ENCODE measurements around the gene TXNRD2.
A peak's percentile ranks its signal among the peaks of the same experiment; 100 is the strongest.

The TXNRD2 gene

DNA sequence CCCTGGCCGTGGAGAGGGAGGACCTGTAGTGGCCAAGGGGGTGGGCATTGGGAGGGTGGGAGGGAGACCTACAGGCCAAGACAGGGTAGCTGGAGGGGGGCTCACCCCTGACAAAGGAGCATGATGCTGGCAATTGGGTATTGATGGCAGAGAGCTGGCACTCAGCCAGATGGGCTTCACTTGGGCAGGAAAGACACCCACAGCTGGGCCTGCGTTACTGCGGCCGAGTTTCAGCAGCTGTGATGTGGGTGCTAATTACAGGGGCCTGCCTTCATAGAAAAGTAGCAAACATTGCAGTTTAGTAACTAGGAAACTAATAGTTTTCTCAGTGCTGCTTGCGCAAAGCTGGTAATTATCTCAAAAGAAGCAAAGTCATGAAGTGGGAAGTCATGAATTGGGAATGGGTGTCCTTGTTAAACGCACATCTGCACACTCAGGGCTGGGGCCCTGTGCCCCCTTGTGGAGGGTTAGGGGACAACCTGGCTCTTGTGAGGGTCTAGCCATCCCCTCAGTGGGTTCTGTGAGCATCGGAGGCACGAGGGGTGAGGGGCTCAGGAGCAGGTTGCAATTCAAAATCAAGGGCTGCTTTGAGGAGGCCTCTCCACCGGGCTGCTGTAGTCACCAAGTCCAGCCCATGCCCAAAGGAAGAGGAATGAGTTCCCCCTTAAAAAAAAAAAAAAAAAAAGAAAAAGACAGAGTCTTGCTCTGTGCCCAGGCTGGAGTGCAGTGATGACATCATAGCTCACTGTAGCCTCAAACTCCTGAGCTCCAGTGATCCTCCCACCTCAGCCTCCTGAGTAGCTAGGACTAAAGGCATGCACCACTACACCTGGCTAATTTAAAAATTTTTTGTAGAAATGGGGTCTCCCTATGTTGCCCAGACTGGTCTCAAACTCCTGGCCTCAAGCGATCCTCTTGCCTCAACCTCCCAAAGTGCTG lies 24.4 kb upstream of the TXNRD2 start:
- no peak for DNase-seq

DNA sequence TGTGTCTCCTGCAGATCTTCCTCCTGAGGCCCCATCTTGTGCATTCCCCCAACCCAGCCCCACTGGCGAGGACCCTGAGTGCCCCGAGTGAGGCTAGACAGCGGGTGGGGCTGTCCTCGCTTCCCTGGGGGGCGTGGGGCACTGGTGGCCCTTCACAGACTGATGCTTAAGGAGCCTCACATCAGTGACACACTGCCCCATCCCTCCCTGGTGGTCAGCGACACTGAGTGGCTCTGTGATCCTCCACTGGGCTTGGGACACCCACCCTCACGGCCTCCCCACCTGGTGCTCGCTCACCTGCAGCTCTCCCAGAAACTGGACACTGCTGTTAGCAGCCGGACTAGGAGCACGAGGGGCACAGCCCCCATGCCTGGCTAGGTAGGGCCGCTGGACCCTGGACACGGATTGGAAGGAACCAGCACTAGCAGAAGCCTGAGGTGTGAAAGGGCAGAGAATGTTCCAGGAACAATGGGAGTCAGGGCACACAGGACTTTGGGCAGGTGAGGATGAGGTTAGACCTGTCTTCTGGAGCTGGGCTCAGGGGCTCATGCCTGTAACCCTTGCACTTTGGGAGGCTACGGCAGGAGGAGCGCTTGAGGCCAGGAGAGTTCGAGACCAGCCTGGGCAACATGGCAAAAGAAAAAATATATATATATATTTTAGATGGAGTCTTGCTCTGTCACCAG lies 23.2 kb upstream of the TXNRD2 start:
- DNase-seq, result no peak

DNA sequence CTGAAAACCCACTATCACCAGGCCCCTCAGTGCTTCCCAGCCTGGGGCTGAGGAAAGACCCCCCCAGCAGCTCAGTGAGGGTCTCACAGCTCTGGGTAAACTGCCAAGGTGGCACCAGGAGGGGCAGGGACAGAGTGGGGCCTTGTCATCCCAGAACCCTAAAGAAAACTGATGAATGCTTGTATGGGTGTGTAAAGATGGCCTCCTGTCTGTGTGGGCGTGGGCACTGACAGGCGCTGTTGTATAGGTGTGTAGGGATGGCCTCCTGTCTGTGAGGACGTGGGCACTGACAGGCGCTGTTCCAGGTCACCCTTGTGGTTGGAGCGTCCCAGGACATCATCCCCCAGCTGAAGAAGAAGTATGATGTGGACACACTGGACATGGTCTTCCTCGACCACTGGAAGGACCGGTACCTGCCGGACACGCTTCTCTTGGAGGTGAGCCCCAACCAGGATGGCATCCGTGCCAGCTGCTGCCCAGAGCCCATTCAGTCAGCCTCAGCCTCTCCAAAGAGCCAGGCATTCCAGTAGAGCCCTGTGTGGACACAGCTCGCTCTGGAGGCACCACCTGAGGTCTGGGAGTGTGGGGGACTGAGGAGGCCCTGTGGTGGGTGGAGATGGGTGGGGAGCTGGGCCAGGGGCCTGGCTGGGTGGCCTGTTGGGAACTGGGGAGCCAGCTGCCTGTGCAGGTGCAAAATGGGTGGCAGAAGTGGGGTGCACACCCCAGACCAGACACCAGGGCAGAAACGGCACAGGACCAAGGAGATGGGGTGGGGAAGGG lies 22.4 kb upstream of the TXNRD2 start:
- DNase-seq, result no peak

DNA sequence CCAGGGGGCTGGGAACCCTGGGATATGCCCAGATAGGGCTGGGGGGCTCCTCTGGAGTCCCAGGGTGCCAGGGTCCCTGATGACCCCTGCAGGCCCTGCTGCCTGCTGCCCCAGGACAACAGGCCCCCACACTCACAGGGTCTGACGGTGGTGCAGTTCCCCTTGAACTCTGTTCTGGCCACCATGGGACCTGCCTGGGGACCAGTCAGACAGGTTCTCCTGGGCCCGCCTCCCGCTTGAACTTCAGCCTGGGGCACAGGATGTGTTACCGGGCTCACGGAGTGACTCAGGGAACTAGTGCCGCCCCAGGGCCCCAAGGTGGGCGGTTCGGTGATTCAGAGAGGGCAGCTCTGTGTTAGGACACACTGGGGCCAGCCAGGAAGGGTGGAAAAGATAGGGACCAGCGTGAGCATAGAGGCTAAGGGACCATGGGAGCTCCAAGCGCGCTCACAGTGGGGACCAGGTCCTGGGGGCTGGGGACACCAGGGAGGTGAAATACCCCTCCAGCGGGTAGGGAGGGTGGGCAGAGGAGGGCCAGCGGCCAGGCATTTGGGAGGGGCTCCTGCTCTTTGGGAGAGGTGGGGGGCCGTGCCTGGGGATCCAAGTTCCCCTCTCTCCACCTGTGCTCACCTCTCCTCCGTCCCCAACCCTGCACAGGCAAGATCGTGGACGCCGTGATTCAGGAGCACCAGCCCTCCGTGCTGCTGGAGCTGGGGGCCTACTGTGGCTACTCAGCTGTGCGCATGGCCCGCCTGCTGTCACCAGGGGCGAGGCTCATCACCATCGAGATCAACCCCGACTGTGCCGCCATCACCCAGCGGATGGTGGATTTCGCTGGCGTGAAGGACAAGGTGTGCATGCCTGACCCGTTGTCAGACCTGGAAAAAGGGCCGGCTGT lies 21.5 kb upstream of the TXNRD2 start:
- no peak for DNase-seq

DNA sequence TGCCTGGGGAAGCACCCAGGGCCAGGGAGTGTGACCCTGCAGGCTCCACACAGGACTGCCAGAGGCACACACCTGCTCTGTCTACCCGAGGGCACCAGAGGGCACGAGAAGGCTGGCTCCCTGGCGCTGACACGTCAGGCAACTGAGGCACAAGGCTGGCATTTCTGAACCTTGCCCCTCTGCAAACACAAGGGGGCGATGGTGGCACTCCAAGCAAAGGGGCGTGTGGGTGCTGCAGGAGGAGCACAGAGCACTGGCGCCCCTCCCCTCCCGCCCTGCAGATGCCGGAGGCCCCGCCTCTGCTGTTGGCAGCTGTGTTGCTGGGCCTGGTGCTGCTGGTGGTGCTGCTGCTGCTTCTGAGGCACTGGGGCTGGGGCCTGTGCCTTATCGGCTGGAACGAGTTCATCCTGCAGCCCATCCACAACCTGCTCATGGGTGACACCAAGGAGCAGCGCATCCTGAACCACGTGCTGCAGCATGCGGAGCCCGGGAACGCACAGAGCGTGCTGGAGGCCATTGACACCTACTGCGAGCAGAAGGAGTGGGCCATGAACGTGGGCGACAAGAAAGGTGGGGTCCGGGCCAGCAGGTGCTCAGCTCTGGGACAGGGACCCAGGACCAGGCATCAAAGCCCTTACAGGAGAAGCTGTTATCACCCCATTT lies 20.8 kb upstream of the TXNRD2 start:
- DNase-seq, result peak; percentile 37

DNA sequence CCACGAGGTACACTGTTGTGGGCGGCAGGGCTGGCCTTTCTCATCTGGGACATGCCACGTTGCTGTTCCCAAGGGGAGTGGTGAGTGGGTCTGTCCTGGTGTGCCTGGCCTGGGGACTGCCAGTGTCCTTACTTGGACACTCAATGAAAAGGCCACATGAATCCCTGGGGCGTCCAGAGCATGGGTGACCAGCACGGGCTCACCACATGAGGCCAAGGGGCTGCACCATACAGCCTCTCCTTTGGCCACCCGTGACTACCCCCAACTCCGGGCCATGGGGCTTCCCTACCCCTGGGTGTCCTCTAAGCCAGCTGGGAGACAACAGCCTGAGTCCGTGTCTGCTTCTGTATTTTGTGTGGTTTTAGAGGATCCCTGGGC lies 20.2 kb upstream of the TXNRD2 start:
- no peak for DNase-seq

DNA sequence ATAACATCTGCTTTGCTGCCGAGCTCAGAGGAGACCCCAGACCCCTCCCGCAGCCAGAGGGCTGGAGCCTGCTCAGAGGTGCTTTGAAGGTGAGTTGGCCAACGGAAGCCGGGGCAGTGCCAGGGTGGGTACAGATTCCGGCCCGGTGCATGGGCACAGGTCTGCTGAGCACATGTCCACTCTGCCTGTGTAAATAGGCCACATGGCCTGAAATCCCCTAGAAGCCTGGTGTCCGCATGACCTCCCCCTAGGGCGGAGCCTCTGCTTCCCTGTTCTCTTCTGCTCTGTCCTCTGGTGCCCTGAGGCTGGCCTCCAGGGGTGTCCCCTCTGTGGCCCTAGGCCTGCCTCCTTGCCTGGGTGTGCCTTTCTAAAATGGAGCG lies 19.6 kb upstream of the TXNRD2 start:
- DNase-seq, result no peak

DNA sequence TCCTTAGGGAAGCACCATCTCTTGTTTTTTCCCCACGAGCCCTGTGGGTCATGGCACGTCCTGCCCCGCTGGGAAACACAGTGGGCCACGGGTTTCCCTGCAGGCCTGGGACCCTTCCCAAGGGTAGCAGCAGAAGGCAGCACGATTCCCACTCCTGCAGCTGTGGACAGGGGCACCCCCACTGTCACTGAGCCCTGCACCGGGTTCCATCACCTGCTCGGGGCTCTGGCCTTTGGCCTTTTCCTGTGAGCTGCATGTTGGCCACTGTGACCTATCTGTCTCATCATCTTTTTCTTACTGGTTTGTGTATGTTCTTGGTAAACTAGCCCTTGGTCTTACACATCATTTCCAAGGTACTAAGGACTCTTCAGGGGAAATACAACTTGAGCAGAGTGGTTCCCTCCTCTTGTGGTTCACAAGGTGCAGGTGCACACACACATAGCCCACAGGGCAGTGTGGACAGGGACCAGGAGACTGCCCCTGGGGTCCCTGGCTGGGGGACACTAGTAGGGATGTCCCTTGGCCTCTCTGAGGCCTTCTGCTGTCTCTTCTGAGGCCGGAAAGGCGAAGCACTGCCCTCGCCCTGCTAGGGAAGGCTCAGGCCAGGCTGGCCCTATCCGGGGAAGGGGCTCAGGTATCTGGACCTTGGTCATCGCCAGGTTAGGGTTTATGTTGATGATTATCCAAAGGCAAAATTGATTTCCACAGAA lies 19.0 kb upstream of the TXNRD2 start:
- DNase-seq, result no peak

DNA sequence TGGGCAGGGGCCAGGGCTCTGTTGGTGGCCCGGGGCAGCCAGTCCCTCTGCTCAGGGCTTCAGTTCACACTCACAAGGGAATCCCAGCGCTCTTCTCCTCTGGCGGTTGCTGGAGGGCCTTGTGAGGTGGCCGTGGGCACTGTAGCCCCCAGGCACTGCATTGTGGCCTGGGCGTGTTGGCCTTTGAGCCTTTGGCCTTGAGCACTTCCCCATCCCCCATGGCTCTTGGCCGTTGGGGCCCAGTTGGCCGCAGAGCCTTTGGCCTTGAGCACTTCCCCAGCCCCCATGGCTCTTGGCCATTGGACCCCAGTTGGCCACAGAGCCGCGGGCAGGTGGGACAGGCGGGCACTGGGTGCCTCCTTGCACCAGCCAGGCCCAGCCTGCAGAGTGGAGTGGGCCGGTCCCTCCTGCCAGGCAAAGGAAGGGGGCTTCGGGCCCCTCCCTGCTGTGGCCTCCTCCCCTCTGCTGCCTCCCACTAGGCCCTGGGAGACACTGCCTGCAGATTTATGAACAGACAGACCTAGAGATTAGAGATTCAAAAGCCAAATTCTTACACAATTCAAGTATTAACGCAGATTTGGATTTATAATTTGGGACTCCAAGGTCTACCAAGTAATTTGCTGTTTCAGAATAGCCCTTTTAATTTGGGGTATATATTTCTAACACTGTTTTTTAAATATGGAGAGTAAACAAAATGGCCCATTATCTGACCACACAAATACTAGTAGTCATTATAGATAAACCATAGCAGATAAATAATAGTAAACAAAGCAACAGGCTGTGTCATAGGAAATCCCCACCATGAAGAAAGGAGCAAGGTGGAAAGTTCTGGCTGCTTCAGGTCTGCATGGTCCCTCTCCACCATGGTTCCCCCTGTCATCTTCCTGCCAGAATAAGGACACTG lies 18.2 kb upstream of the TXNRD2 start:
- no peak for DNase-seq

DNA sequence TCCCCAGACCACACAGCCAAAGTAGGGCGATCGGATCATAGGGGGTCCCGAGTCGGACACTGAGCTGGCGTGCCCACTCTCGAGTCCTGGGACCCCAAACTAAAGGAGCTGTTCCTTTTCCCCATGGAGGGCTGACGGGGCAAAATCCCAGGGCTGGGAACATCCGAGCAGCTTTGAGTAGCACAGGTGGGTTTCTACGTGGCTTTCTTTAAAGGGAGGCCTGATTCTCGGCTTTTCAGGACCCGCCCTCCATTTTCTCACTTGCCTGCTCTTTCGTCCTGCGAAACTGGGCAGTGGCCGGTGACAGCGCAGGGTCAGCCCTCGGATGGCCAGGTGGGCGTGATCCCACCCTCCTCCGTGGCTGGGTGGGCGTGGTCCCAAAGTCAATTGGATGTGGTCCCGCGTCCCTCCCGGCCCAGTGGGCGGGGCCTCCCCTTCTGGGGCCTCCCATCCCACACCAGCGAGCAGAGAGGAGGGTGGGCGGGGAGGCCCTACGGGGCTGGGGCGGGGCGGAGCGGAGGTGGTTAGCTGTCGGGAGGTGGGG lies 17.5 kb upstream of the TXNRD2 start:
- DNase-seq, result no peak

DNA sequence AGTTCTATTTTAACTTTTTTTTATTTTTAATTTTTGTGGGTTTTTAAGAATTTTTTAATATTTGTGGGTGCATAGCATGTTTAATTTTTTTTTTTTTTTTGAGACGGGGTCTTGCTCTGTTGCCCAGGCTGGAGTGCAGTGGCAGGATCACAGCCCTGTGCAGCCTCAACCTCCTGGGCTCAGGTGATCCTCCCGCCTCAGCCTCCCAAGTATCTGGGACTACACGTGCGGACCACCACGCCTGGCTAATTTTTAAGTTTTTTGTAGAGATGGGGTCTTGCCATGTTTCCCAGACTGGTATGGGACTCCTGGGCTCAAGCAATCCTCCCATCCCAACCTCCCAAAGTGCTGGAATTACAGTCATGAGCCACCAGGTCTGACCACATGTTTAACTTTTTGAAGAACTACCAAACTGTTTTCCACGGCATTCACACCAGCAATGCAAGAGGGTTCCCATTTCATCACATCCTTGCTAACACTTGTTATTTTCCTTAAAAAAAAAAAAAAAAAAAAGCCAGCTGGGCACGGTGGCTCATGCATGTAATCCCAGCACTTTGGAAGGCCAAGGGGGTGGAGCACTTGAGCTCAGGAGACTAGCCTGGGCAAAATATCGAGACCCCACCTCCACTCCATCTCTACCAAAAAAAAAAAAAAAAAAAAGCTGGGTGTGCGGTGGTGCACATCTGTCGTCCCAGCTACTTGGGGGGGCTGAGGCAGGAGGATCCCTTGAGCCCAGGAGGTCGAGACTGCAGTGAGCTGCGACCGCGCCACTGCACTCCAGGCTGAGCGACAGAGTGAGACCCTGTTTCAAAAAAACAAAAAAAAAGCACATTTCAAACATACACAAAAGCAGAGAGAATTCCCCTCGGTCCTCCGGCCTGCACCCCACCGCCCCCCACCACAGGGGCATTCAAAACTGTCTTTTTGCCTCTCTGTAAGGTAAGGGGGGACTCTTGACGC lies 16.7 kb upstream of the TXNRD2 start:
- DNase-seq, result no peak

DNA sequence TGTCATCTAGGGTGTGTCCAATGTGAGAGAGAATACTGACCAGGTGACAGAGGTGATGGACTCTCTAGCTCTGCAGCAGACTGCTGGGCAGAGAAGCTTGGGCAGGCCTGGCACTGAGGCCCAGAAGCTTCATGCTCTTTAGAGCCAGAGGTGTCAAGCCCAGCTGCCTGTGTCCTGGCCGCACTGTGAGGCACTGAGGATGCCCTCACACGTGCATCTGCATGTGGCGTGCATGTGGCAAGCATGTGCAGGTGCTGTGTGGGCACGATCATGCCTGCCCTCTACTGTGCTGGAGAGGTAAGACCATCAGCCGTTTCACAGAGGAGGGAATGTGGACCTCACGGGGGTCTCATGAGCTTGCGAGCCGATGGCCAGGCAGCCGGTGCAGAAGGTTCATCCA lies 15.8 kb upstream of the TXNRD2 start:
- no peak for DNase-seq

DNA sequence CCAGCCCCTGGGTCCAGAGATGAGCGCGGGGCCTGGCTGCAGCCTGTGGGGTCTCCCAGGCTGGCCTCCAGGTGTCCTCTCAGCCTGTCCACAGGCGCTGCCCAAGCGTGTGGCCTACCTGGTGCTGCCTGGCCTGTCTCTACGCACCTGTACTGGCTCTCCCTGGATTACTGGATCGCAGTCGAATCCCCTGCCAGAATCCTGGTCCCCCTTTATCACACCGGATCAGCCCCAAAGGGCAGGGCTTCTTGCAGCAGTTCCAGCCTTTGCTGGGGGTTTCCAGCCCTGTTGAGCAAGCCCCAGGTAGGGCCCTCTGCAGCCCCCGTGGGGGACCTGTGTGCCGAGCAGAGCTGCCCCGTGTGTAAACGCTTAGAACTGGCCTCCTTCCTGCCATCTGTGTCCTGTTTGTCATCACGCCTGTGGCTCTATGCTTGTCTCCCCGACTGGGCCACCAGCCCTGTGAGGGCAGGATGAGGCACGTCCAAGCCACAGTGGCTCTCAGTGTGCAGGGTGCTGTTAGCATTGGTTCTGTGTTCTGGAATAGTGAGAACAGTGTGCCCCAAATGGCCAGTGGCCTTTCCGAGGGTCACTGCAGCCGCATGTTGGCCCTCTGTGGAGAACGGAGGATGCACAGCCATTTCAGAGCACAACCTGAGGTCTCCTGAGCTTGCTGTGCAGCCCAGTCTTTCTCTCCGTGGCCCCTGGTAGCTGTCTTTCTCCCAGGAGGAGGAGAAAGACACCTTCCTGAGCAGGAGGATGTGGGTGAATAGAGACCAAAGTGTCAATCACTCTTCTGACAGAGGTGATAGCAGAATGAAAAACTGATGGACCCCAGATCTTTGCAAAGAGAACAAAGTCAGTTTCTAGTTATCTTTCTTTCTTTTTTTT lies 13.9 kb upstream of the TXNRD2 start:
- DNase-seq, result no peak

DNA sequence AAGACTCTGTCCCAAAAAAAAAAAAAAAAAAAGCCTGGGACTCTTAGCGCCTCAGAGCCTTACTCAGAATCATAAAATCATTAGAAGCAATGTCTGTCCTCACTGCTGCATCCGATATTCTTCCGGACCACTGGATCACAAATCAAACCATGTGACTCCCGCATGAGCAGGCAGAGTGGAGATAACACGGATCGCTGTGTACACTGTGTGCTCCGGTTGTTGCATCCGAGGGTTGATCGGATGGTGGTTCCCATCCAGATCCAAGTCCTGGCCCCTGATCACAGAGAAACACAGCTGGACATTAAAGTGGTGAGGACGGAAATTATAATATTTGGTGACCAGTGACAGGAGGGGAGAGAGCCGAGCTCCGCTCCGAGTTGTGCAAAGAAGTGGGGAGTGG lies 9.7 kb upstream of the TXNRD2 start:
- DNase-seq, result no peak

DNA sequence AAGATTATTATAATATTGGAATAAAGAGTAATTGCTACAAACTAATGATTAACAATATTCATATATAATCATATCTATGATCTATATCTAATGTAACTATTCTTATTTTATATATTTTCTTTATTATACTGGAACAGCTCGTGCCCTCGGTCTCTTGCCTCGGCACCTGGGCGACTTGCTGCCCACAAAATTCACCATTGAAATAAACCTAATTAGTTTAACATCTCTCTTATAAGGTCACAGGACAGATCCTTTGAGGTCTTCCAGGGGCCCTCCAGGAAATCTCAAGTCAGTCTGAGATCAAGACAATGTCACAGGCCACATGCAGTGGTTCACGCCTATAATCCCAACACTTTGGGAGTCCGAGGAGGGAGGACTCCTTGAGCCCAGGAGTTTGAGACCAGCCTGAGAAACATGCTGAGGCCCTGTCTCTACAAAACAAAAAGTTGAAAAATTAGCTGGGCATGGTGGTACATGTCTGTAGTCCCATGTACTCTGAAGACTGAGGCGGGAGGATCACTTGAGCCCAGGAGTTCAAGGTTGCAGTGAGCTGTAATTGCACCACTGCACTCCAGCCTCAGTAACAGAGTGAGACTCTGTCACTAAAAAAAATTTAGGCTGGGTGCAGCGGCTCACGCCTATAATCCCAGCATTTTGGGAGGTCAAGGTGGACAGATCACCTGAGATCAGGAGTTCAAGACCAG lies 6.6 kb upstream of the TXNRD2 start:
- no peak for DNase-seq

DNA sequence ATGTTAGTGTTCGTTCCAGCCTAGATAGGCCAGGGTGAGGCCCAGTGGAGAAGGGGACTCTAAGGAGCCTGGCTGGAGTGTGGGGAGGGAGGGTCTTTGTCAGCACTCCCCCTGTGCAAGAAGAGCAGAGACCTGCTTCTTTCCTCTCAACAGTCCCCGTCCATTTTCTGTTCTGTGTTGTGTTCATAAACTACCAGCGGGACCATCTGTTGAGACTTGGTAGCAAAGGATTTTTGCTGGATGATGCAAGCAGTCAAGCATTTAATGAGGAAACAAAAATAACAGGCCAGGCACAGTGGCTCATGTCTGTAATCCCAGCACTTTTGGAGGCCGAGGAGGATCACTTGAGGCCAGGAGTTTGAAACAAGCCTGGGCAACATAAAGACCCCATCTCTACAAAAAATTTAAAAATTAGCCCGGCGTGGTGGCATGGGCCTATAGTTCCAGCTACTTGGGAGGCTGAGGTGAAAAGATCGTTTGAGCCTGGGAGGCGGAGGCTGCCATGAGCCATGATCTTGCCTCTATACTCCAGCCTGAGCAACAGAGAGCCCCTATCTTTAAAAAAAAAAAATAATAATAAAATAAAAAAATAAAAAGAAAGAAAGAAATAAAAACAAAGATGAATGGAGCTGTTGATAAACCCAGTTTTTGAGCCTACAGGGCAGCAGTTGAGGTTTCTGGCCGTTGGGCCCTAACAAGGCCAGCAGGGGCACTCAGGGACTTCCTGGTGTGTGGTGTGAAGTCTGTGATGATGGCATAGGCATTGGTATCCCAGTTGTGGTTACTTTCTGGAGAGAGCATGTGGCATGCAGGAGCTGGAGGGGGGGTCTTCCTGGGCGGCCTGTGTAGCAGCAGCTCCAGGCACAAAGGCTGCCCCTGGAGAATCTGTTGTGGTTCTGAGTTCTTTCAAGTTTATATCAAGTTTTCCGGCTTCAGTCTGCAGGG lies 1.7 kb upstream of the TXNRD2 start:
- DNase-seq, result no peak

All from effector CD4-positive, alpha-beta T cell (primary cell).